HG02571 (cell line): ENCODE results near the gene ANKRD33B.
"Not testable (repeated sequence)": the region's sequence is repeated elsewhere in the genome, so short reads cannot be mapped to it uniquely, and the experiment has no call there.

Source experiments
- ATAC-seq: cut with Tn5 transposase; IDR thresholded peaks from one replicate; pipeline ENCODE4 v1.9.1; 2021; ENCODE audit warnings: mild to moderate bottlenecking, moderate library complexity; ENCODE audit not compliant: unreplicated experiment

Gene ANKRD33B

DNA sequence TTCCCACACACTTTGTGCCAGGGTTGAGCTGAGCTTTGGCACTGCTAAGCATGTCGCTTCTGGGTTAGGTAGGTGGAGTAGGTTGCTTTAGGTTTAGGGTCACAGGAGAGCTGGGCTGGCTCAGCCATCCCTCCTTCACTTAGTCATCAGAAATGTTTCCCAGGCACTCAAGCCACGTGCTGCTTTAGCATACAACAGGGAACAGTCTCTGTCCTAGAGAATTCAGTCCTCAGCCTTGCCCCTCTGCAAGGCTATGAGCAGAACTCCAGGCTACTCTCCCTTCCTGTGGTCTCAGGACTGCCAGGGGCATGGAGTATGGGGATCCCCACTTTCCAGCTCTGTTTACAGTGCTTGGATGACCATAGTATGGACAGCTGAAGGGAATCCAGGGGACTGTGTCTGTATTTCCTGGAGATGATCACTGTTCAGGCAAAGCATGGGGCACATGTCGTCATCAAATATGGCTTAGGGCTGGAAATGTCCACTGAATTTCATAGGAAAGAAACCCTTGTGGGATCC, 7.5 kb upstream of the ANKRD33B start:
- ATAC-seq = no peak

DNA sequence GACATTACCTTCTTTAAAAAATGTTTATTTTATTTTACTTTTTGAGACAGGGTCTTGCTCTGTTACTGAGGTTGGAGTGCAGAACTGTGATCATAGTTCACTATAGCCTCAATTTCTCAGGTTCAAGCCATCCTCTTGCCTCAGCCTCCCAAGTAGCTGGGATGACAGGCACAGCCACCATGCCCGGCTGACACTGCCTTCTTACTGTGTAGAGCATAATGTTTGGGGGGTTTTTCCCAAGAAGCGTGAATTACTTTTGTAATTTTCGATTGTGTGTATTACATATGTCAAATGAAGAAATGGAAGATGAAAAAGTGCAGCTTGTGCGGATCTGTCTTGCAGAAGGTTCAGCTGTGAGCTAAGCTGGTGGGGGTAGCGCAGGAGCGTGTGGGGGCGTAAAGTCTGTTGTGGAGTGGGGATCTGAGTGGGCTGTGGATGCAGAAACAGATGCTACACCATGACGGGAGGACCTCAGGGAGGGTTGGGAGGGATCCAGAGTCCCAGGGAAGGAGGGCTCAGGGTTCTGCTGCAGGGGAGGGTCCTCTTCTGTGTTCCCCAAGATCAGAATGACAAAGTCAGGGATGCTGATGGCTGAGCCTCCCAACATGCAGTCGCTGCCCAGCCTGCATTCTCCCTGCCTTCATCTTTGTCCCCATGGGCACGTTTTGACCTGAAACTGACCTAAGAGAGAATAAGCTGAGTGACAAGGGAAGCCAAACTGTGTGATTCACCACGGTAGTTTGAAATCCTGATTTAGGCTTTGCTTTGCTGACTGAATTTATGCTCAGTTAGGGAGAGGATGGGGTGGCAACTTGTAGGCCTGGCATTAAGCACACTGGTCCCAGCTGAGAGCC, 6.8 kb upstream of the ANKRD33B start:
- no peak for ATAC-seq

DNA sequence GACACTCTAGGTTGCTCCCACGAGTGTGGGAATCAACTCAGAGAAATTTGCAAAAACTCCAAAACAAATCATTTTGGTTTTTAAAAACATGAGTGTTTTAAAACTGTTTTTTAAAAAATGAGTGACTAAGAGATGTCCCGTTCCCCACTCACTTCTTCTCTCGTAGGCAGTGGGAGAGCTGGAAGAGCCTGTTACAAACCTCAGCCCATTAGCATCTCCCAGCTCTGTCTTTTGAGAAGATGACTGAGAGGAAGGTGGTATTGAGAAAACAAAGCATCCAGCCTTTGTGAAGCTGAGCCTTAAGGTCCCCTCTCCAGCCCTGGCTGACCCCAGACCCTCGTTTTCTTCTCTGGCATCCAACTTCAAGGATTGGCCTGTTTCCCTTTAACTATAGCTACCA, 4.7 kb upstream of the ANKRD33B start:
- no peak for ATAC-seq

DNA sequence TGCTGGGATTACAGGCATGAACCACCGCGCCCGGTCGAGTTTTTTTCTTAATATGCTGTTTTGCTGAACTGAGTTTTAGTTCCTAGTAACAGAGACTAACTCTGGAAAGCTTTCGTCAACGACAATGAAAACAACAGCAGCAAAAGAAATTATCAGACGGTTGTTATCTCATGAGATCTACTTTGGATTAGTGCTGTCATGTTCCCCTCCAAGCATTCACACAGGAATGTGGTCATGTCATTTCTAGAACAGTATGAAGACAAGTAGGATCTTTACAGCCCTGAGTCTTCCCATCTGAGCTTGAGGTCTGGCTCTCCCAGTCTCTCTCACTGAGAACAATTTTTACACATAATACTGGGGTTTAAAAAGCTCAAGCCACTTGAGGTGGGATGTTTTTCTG, 4.0 kb upstream of the ANKRD33B start:
- no peak for ATAC-seq

DNA sequence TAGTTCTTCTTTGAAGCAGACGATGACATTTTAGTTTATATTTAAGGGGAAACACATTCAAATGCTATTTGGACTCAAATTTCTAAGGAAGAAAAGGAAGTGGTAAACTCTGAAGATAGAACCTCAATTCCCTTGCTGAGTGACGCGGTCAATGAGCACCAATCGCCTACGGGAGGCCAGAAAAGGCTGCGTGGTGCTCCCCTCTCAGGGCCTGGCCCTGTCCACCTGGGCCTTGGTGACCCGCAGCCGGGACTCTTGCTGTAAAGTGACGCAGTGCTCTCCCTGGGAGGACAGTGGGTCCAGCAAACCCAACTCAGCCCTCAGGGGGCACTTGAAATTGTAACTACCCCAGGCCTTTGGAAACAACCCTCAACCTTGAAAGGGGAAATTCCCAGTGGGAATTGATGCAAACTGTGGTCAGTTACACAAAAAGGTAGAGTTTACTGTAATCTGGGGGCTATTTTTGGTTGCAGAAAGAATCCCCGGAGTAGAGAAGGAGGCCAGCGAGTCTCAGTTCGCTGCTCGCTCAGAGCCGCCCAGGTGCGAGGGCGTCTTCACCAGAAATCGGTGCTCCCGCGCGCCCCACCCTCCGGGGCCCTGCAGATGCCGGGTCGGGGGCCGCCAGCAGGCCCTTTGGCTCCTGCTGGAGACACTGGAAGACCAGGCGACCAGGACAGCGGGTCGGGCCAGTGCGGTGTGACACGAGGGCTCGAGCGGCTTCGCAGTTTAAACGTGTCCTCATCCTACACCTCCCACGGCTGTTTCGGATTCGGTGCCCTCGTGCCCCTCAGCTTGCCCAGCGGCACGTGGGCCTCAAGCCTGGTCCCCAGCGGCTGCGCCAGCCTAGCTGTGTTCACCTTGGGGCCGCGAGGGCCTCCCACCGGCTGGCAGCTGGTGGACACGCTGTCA, 1.4 kb upstream of the ANKRD33B start:
- peak; percentile 28 for ATAC-seq

DNA sequence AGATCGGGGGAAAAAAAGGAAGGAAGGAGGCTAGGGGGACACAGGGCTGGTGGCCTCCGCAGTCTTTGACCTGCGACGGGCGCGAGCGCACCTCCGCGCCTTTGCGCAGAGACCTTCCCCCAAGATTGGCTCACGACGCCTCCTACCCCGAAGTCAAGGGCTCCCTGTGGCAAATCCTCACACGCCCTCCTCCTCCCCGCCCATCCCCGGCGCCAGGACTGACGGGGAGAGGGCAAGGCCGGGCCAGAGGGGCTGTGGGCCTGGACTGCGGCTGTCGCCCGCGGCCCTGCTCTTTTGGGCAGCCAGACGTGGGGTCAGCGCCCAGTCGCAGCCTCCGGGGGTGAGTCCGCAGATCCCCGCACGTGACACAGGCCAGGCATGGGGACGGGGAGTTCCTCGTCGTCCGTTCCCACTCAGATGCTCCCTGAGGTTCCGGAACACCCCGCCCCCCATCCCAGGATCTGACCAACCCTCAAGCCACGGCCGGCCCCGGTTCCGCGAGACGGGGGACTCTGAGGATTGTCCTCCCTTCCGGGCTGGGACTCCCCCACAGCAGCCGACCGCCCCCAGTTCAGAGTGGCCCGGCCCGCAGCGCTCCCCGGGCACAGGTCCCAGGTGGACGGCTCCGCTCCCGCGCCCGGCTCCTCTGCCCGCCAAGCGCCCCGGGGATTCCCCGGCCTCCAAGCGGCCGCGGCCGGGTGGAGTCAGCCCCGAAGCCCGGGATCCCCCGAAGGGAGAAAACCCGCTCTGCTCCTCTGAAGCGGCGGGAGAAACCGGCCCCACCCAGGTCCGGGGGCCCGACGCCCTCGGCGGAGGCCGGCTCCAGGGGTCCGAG, 543 bp upstream of the ANKRD33B start:
- peak; percentile 33 for ATAC-seq

DNA sequence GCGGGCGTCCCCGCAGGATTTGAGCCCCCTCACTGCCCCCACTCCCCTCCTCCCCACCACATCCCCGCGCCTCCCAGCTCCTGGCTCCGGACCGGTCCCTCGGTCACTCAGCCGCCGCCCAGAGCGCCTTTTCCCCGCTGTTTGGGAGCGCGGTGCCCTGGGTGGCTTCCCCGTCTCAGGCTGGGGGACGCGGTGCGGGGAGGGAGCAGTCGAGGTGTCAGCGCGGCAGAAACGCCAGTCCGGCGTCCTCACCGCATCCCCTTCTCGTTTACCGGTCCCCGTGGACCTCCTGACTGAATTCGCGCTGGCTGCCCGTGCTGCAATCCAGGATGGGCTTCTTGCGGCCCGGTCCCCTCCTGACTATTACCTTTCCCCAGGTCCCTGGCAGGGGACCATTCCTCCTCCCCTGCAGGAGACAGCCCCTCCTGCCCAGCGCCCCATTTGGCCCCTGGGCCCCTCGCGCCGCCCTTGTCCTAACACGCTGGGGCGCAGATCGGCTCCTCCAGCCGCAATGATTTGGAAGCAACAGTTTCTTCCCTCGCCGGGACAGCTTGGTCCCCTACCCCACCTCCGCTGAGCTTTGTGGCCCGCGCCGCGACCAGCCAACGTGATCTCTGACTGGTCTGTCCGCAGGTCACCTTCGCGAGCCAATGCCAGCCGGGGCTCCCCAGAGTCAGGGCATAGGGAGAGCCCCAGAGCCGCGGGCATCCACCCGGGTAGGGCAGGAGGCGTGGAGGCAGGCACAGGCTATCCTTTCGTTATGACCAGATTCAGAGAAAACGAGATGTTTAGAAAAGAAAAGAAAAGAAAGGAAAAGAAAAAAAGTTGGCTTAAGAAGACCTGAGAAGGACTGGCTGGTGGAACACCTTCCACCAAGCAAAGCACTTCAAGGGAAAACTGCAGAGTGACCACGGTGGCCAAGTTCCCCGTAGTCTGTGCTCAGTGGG, 1.2 kb downstream of the ANKRD33B start:
- ATAC-seq = no peak

DNA sequence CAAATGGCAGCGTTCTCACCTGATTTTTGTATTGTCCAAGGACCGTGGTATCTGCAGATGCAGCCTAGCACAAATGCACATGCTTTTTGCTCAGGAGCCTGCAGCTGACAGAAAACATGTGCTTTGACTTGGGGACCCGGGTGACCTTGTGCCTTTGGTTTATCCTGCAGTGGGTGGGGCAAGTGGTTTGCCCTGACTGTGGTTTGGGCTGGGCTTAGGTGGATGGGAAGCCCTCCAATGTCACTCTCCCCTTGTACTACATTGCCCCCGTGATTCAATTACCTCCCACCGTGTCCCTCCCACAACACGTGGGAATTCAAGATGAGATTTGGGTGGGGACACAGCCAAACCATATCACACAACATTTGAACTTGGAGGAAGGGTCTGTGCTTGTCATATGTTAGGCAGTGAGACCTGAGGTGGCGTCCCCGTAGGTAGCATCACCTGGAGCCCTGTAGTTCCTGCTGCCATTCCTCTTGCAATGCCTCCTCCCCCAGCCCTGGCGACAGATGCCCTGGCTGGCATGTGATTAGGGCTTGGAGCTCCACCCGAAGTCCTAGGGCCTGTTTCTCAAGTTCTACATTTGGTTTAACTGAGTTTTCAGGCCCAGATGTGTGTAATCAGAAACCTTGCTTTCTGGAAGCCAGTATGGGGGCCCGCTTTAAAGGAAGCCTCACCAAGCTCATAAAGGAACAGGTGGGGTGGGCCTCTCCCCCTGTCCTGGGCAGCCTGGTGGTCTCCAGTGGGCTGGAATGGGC, 2.1 kb downstream of the ANKRD33B start:
- no peak for ATAC-seq

DNA sequence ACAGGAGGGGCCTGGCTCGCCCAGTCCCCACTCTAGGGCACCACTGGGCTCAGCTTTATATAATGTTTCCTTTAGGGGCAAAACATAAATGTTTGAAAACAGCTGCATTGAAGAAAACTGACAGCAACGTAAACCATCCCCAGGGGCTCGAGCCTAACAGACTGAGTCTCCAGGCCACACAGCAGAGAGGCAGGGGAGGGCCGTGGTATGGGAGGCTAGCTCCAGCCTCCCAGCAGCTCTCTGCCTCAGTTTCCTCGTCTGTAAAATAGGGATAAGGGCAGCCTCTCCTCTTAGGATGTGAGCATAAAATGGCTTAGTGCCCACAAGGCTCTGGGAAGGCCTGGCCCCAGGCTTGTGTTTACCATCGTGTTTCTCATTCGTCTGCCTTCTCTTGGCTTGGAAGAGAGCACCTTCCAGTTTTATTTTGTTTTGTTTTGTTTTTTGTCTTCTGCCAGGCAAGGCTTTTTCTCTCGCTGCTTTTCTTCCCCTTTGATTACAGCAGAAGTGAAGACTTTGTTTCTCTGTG, 2.7 kb downstream of the ANKRD33B start:
- no peak for ATAC-seq

DNA sequence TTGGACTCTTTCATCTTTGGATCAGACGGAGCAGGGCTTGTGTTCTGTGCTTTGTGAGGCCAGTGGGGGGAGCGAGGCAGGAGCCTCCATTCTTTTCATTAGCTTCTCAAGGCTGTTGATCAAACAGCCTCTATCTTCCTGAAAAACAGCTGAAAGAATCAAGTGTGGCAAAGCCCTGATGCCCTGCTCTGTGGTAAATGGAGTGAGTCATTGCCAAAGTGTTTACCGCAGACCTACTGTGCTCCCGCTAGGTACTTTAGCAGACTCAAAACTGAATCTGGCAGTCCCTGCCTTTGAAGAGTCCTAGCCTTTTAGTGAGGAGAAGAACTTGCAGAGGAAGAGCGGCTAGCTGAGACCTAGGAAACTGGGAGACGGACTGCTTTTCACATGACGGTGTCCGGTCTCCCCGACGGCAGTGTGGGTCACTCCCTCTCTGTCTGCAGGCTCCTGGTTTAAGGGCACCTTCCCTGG, 3.3 kb downstream of the ANKRD33B start:
- ATAC-seq = no peak

DNA sequence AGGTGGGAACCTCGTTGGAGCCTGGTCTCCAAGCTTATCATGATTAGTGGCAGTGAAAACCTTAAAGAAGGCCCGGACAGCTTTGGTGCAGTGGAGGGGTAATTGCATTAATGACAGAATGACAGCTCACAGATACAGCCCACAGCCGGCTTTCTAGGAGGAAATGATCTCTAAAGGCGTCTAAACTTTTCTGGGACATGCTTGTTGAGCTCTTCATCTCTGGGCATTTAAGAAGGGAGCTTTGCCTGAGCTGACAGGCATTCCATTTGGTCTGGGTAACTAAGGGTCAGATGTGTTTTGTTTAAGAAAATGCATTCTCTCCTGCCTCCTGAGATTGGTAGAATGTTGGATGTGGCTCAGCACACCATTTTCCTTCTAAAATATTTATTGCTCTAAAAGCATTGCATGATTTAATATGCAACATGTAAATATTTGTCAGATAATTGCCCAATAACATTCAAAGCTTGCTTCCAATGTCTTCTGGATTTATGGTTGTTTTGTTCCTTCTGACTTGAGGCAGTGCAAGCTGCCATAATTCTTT, 4.0 kb downstream of the ANKRD33B start:
- no peak for ATAC-seq

DNA sequence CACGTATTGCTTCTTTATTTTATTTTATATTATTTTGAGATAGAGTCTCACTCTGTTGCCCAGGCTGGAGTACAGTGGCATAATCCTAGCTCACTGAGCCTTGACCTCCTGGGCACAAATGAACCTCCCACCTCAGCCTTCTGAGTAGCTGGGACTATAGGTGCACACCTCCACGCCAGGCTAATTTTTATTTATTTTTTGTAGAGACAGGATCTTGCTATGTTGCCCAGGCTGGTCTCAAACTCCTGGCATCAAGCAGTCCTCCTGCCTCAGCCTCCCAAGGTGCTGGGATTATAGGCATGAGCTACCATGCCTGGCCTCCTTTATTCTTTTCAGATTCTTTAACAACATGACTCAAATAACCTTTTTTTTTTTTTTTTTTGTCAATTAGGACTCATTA, 6.7 kb downstream of the ANKRD33B start:
- not testable (repeated sequence) for ATAC-seq

DNA sequence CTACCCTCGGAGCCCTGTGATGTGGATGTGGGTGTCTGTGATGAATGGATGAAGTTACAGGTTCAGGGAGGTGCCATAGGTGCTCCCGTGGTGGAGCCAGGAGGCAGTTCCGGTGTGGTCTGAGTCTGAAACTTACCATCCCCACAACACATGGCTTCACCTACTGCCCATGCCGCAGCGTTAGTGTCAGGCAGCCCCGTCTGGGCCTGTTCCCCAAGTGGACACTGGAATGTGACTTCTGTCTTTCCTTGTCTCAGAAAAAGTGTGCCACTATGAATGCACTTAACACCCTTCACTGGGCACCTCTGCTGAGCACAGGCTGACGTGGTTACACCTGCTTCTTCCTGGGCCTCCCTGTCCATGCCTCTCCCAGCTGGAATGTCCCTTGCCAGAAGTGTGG, 8.6 kb downstream of the ANKRD33B start:
- ATAC-seq = no peak

DNA sequence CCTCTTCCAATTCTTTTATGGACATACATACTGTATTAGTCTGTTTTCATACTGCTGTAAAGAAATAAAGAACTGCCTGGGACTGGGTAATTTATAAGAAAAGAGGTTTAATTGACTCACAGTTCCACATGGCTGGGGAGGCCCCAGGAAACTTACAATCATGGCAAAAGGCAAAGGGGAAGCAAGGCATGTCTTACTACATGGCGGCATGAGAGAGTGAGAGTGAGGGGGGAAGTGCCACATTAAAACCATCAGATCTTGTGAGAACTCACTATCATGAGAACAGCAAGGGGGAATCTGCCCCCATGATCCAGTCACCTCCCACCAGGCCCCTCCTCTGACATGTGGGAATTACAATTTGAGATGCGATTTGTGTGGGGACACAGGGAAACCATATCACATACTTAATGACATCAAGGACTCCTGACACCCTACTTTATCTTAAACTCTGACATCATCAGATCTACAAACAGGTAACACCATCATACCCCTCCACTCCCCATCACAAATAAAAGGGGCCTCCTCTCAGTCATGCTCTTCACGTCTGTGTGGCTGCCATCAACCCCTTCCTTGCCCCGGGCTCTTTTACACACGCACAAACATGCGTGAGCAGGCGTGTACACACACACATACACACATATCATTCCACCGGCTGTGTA, 9.7 kb downstream of the ANKRD33B start:
- no peak for ATAC-seq

DNA sequence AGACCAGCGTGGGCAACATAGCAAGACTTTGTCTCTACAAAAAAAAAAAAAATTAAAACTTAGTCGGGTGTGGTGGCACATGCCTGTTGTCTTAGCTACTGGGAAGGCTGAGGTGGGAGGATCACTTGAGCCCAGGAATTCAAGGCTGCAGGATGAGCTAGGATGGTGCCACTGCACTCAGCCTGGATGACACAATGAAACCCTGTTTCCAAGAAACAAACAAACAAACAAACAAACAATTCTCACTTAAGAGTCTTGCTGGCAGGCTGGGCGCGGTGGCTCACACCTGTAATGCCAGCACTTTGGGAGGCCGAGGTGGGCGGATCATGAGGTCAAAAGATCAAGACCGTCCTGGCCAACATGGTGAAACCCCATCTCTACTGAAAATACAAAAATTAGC, 11.0 kb downstream of the ANKRD33B start:
- not testable (repeated sequence) for ATAC-seq

DNA sequence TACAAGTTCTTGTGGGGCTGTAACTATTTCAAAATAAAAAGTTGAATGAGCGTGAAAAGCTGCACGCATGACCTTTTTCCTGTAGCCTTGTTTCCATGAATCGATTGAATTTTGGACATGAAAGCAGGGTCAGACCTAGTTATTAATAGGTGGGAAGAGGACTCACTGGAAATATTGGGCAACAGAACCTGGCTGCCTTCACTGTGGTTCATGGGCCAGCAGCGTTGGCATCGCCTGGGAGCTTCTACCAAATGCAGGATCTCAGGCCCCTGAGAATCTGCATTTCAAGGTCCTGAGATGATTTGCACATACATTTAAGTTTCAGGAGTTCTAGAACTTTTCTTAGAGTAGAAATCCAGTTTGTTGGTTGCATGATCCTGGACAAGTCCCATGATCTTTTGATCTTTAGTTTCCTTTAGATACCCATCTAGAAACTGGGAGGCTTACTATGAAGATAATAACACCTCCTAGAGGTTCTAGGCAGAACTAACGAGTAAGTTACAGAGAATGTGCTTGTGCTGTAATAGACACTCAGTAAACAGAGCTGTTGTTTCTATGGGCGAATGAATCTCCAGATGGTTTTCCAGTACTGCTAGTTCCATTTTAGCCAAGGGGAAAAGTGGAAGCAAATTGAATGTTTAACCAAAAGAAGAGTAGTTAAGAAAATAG, 12.4 kb downstream of the ANKRD33B start:
- no peak for ATAC-seq

DNA sequence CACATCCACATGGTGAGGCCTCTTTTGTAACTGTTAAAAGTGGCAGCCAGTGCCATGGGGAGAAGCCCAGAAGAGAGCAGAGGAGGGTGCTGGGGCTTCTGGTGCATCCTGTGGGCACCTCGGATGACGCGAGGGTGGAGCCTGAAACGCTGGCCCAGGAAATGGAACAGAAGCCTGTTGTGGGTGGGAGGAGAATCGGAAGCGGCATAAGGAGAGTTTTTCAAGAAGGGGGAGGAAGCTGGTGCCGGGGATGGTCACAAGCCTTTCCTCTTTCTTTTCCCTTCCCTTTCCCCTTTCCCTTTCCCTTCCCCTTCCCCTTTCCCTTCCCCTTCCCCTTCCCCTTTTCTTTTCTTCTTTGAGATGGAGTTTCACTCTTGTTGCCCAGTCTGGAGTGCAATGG, 12.9 kb downstream of the ANKRD33B start:
- no peak for ATAC-seq
